ENCODE results near the gene IL23R. TPM values are rescaled to one million over a fixed set of nuclear protein-coding genes. Genes with fewer than 3 reads are reported as not detected.
"Not testable (repeated sequence)": the region's sequence is repeated elsewhere in the genome, so short reads cannot be mapped to it uniquely, and the experiment has no call there.

The IL23R gene
- total RNA-seq = 0.10 TPM

GRCh38 chr1:67166196-67166595 is at the start of gene IL23R:
IL23R (plus strand) TSS chr1:67166454; CDS start chr1:67168121, 1,667 bp downstream.
- Histone ChIP-seq H3K4me3 (ENCODE audit: low read length) (no peak within 1 kb of the TSS), H3K9me3 (ENCODE audit: low read depth, low read length) (no peaks in the 10 kb centered on the region), H3K4me1 (ENCODE audit: insufficient read depth, low read length) (peaks cover 3% of the 10 kb centered on the region), H3K27me3 (ENCODE audit: insufficient read depth, low read length) (no peaks in the 10 kb centered on the region)

GRCh38 chr1:67118191-67118590 is 48.1 kb upstream of the IL23R start:
- Histone ChIP-seq H3K4me3 (ENCODE audit: low read length) (no peak overlapping the region), H3K4me1 (ENCODE audit: insufficient read depth, low read length) (no peaks in the 10 kb centered on the region), H3K27me3 (ENCODE audit: insufficient read depth, low read length) (no peaks in the 10 kb centered on the region), H3K9me3 (ENCODE audit: low read depth, low read length) (peaks cover 6% of the 10 kb centered on the region)

GRCh38 chr1:67118646-67119045 is 47.6 kb upstream of the IL23R start:
- Histone ChIP-seq H3K9me3 (ENCODE audit: low read depth, low read length) (peaks cover 5% of the 10 kb centered on the region), H3K4me3 (ENCODE audit: low read length) (no peak overlapping the region), H3K27me3 (ENCODE audit: insufficient read depth, low read length) (no peaks in the 10 kb centered on the region), H3K4me1 (ENCODE audit: insufficient read depth, low read length) (no peaks in the 10 kb centered on the region)

GRCh38 chr1:67120855-67121619 is 45.2 kb upstream of the IL23R start:
- Histone ChIP-seq H3K4me1 (ENCODE audit: insufficient read depth, low read length) (no peaks in the 10 kb centered on the region), H3K4me3 (ENCODE audit: low read length) (no peak overlapping the region), H3K9me3 (ENCODE audit: low read depth, low read length) (no peaks in the 10 kb centered on the region), H3K27me3 (ENCODE audit: insufficient read depth, low read length) (no peaks in the 10 kb centered on the region)

GRCh38 chr1:67124455-67124854 is 41.8 kb upstream of the IL23R start:
- Histone ChIP-seq H3K4me3 (ENCODE audit: low read length) (no peak overlapping the region), H3K4me1 (ENCODE audit: insufficient read depth, low read length) (no peaks in the 10 kb centered on the region), H3K9me3 (ENCODE audit: low read depth, low read length) (no peaks in the 10 kb centered on the region), H3K27me3 (ENCODE audit: insufficient read depth, low read length) (no peaks in the 10 kb centered on the region)

GRCh38 chr1:67126111-67126746 is 40.0 kb upstream of the IL23R start:
- H3K9me3 ChIP-seq (ENCODE audit: low read depth, low read length) = no peaks in the 10 kb centered on the region
- no peaks in the 10 kb centered on the region for H3K4me1 ChIP-seq (ENCODE audit: insufficient read depth, low read length)

GRCh38 chr1:67126974-67127373 is 39.3 kb upstream of the IL23R start:
- no peak overlapping the region for H3K4me3 ChIP-seq (ENCODE audit: low read length)
- no peaks in the 10 kb centered on the region for H3K27me3 ChIP-seq (ENCODE audit: insufficient read depth, low read length)
- H3K9me3 ChIP-seq (ENCODE audit: low read depth, low read length) = no peaks in the 10 kb centered on the region
- H3K4me1 ChIP-seq (ENCODE audit: insufficient read depth, low read length) = no peaks in the 10 kb centered on the region

More at GRCh38 chr1:67126111-67126746, 40.0 kb upstream of the IL23R start:
- no peak overlapping the region for H3K4me3 ChIP-seq (ENCODE audit: low read length)
- no peaks in the 10 kb centered on the region for H3K27me3 ChIP-seq (ENCODE audit: insufficient read depth, low read length)

- Histone ChIP-seq H3K4me1 (ENCODE audit: insufficient read depth, low read length) (peaks cover 10% of the 10 kb centered on the region), H3K4me3 (ENCODE audit: low read length) (no peak overlapping the region), H3K27me3 (ENCODE audit: insufficient read depth, low read length) (peaks cover 6% of the 10 kb centered on the region), H3K9me3 (ENCODE audit: low read depth, low read length) (no peaks in the 10 kb centered on the region)
Measured at GRCh38 chr1:67130673-67131072, 35.6 kb upstream of the IL23R start.

- H3K27me3 ChIP-seq (ENCODE audit: insufficient read depth, low read length) = peaks cover 6% of the 10 kb centered on the region
- H3K4me3 ChIP-seq (ENCODE audit: low read length) = no peak overlapping the region
- no peaks in the 10 kb centered on the region for H3K9me3 ChIP-seq (ENCODE audit: low read depth, low read length)
- H3K4me1 ChIP-seq (ENCODE audit: insufficient read depth, low read length) = peaks cover 10% of the 10 kb centered on the region
Measured at GRCh38 chr1:67133177-67133576, 33.1 kb upstream of the IL23R start.

GRCh38 chr1:67134695-67135094 is 31.6 kb upstream of the IL23R start, which contains the start of gene C1orf141:
C1orf141 (minus strand) TSS chr1:67134970; CDS start chr1:67127240, 7,730 bp downstream.
- H3K9me3 ChIP-seq (ENCODE audit: low read depth, low read length) = no peaks in the 10 kb centered on the region
- peaks cover 6% of the 10 kb centered on the region for H3K27me3 ChIP-seq (ENCODE audit: insufficient read depth, low read length)
- peaks cover 10% of the 10 kb centered on the region for H3K4me1 ChIP-seq (ENCODE audit: insufficient read depth, low read length)
- H3K4me3 ChIP-seq (ENCODE audit: low read length) = no peak within 1 kb of the TSS

GRCh38 chr1:67135354-67135753 is 30.9 kb upstream of the IL23R start:
- peaks cover 6% of the 10 kb centered on the region for H3K27me3 ChIP-seq (ENCODE audit: insufficient read depth, low read length)
- peaks cover 10% of the 10 kb centered on the region for H3K4me1 ChIP-seq (ENCODE audit: insufficient read depth, low read length)
- H3K9me3 ChIP-seq (ENCODE audit: low read depth, low read length) = no peaks in the 10 kb centered on the region
- H3K4me3 ChIP-seq (ENCODE audit: low read length) = no peak overlapping the region

- Histone ChIP-seq H3K4me3 (ENCODE audit: low read length) (no peak overlapping the region), H3K27me3 (ENCODE audit: insufficient read depth, low read length) (peaks cover 6% of the 10 kb centered on the region), H3K9me3 (ENCODE audit: low read depth, low read length) (no peaks in the 10 kb centered on the region), H3K4me1 (ENCODE audit: insufficient read depth, low read length) (peaks cover 10% of the 10 kb centered on the region)
Measured at GRCh38 chr1:67137307-67137753, 28.9 kb upstream of the IL23R start.

GRCh38 chr1:67138813-67139499 is 27.3 kb upstream of the IL23R start:
- H3K27me3 ChIP-seq (ENCODE audit: insufficient read depth, low read length) = peaks cover 6% of the 10 kb centered on the region
- no peak overlapping the region for H3K4me3 ChIP-seq (ENCODE audit: low read length)
- peaks cover 14% of the 10 kb centered on the region for H3K4me1 ChIP-seq (ENCODE audit: insufficient read depth, low read length)
- H3K9me3 ChIP-seq (ENCODE audit: low read depth, low read length) = no peaks in the 10 kb centered on the region

GRCh38 chr1:67140460-67140859 is 25.8 kb upstream of the IL23R start:
- Histone ChIP-seq H3K27me3 (ENCODE audit: insufficient read depth, low read length) (no peaks in the 10 kb centered on the region), H3K4me1 (ENCODE audit: insufficient read depth, low read length) (peaks cover 5% of the 10 kb centered on the region), H3K4me3 (ENCODE audit: low read length) (no peak overlapping the region), H3K9me3 (ENCODE audit: low read depth, low read length) (no peaks in the 10 kb centered on the region)

GRCh38 chr1:67141832-67142231 is 24.4 kb upstream of the IL23R start:
- not testable (repeated sequence) for H3K27me3 ChIP-seq (ENCODE audit: insufficient read depth, low read length); H3K9me3 ChIP-seq (ENCODE audit: low read depth, low read length); H3K4me3 ChIP-seq (ENCODE audit: low read length); H3K4me1 ChIP-seq (ENCODE audit: insufficient read depth, low read length)

Measured in mononuclear cell (primary cell).